Dermis microvascular lymphatic vessel endothelial cell (primary cell): ENCODE results near the gene RIMKLB. TPM values are rescaled to one million over a fixed set of nuclear protein-coding genes. Genes with fewer than 3 reads are reported as not detected.
"Not testable (repeated sequence)": the region's sequence is repeated elsewhere in the genome, so short reads cannot be mapped to it uniquely, and the experiment has no call there.

Experiments
- DNase-seq, 2 donors: peaks; one replicate each; pipeline versions ENCODE4 v3.0.0 to v3.0.0-alpha.2; 2010; ENCODE audit warnings: low read depth in 2 of 2
- total RNA-seq: library from RNA; depleted of rRNA; stranded (reverse); fragments of >200 nt; gene quantifications from 2 replicates; pipeline ENCODE4 v1.2.1, GENCODE V29; 2014

The RIMKLB gene
- total RNA-seq, 1 donor from 2014 or later = 31.8 TPM

GRCh38 chr12:8689681-8690080, 8.1 kb upstream of the RIMKLB start:
- DNase-seq = no peak

GRCh38 chr12:8692573-8692972, 5.2 kb upstream of the RIMKLB start:
- peak in 1 of 2 donors; percentile 88 for DNase-seq

- DNase-seq = no peak
Measured at GRCh38 chr12:8695116-8695515, 2.7 kb upstream of the RIMKLB start.

GRCh38 chr12:8696442-8697090, 1.2 kb upstream of the RIMKLB start:
- no peak for DNase-seq

GRCh38 chr12:8697120-8697475, 693 bp upstream of the RIMKLB start:
- peak; percentile 57 to 58 for DNase-seq

- peak in 1 of 2 donors; percentile 67 for DNase-seq
Measured at GRCh38 chr12:8698132-8698851, 501 bp downstream of the RIMKLB start.

DNA sequence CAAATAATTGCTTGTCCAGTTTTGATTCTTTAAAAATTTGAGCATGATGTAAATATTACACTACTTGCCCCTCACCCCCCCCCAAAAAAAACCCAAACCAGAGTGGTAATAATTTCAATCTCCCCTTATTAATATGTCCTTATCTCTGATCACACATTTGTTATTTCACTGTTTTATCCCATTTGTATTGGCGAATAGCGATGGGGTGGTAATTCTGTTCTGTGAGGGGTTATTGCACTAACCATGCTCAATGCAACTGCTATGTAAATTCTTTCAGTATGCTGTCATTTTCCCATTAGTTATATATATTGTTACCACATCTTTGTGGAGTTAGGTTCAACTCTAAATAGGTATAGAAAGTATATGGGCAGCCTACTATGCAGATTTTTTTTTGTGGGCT, 1.1 kb downstream of the RIMKLB start:
- peak in 1 of 2 donors; percentile 20 for DNase-seq

- DNase-seq = no peak
Measured at GRCh38 chr12:8699714-8700113, 1.9 kb downstream of the RIMKLB start.

DNA sequence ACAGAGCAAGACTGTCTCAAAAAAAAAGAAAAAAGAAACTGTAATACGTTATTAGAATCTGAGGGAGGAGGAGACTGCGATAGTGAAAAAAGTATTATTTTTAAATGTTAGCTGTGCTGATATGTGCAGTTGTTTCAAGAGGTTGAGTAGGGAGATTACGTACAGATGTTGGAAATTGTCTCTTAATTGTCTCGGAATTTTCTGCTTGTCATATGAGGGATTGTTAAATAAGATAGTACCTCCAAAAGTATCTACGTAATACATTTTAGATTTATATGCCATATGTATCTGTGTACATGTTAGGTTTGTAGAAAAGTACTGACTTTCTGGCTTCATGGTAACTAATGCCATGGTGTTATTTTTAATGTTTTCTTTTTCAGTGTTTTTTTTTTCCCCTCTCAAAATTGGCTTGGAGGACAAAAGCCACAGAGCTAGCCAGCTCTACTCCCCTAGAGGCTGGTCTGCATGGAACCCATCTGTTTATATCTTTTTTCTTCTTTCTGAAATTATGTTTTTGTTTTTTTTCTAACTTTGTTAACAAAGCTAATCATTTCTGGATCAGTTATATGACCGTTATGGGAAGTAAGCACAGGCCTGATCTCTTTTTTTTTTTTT, 3.4 kb downstream of the RIMKLB start:
- DNase-seq = no peak

GRCh38 chr12:8702159-8702558, 4.4 kb downstream of the RIMKLB start:
- DNase-seq = no peak

GRCh38 chr12:8709124-8709830, 11.5 kb downstream of the RIMKLB start:
- DNase-seq = peak; percentile 57 to 60

GRCh38 chr12:8712572-8712971, 14.8 kb downstream of the RIMKLB start:
- DNase-seq = peak in 1 of 2 donors; percentile 60

DNA sequence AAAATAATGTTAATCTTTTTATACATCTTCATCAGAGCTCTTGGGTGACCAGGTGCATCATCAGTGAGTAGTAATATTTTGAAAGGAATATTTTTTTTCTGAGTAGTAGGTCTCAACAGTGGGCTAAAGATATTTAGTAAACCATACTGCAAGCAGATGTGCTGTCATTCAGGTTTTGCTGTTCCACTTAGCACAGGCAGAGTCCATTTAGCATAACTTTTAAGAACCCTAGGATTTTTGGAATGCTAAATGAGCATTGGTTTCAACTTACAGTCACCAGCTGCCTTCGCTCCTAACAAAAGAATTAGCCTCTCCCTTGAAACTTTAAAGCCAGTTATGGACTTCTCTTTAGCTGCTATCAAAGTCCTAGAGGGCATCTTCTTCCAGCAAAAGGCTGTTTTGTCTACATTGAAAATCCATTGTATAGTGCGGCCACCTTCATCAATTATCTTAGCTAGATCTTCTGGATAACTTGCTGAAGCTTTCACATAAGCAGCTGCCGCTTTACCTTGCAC, 24.6 kb downstream of the RIMKLB start:
- DNase-seq = no peak

DNA sequence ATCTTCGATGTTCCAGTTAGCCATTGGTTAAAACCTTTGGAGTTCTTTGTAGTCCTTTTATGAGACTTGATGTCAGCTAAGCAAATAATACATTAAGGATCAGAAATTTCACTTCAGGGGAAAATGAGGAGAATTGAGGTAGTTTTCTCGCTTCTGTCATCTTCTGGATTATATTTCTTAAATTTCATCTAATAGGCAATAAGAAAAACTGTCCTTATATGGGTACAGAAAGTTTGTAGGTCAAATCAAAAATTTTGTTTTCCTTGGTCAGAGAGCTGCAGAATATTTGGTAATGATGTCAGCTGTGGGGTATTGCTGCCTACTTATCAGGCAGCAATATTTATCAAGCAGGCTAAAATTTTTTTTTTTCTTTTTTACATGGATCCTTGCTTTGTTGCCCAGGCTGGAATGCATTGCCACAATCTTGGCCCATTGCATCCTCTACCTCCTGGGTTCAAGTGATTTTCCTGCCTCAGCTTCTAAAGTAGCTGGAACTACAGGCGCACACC, 37.1 kb downstream of the RIMKLB start:
- no peak for DNase-seq

- no peak for DNase-seq
Measured at GRCh38 chr12:8742501-8742900, 44.7 kb downstream of the RIMKLB start.

DNA sequence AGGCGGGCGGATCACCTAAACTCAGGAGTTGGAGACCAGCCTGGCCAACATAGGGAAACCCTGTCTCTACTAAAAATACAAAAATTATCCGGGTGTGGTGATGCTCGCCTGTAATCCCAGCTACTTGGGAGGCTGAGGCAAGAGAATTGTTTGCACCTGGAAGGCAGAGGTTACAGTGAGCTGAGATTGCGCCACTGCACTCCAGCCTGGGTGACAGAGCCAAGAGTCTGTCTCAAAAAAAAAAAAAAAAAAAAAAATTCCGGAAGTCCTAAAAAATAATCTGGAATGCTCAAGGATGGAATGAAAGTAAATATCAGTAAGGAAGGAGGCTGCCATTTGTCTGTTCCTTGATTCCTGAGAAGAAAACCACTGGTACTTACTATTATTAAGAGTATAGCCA, 45.3 kb downstream of the RIMKLB start:
- DNase-seq = not testable (repeated sequence)

GRCh38 chr12:8745631-8746030, 47.8 kb downstream of the RIMKLB start:
- DNase-seq = not testable (repeated sequence)

DNA sequence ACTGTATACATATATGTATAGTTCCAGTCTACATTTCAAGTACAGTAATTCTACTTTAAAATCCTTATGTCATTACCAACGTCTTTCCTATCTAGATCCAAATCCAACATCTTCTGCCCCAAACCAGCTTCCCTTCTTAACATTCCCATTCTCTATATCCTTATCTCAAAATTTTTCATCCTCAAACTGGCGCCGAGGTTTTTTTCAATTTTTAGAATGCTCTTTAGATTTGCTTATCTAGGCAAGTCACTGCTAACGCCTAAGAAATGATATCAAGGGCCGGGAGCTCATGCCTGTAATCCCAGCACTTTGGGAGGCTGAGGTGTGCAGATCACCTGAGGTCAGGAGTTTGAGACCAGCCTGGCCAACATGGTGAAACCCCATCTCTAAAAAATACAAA, 48.3 kb downstream of the RIMKLB start:
- no peak for DNase-seq

DNA sequence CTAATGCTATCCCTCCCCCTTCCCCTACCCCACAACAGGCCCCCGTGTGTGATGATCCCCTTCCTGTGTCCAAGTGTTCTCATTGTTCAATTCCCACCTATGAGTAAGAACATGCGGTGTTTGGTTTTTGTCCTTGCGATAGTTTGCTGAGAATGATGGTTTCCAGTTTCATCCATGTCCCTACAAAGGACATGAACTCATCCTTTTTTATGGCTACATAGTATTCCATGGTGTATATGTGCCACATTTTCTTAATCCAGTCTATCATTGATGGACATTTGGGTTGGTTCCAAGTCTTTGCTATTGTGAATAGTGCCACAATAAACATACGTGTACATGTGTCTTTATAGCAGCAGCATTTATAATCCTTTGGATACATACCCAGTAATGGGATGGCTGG, 62.3 kb downstream of the RIMKLB start:
- not testable (repeated sequence) for DNase-seq

GRCh38 chr12:8762701-8763100, 64.9 kb downstream of the RIMKLB start:
- DNase-seq = not testable (repeated sequence)

DNA sequence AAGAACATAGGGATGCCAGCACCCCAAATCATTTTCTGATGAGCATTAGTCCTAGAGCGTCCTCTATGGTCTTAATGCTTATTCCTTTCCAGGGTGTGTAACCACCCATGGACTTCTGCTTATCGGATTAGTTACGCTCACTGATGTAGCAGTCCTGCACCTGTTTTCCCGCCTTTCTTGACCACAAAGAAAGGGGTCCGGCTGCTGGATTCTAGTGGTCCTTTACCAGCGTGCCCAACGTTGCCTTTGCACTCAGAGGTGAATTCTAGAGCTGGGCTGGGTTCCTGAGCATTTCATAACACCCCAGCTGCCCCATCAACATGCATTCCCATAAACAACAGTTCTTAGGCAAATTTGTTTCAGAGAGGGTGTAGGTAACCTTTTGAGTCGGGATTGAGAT, 68.3 kb downstream of the RIMKLB start:
- not testable (repeated sequence) for DNase-seq

DNA sequence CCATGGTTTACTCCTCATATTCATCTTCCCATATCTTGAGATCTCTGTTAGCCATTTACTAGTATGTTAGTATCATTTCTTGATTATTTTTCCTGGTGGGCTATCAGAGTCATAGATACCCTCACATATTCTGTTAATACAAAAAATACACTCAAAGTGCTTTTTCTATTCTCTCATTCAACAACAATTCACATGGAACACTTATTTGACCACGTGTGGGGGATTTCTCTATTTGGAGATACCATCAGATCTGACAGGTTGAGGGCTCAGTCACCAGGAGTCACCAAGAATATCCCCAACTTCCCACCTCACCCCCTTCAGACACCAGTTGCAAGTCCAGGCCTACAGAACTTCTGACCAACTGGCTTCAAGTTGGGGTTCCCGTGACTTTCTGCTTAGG, 72.7 kb downstream of the RIMKLB start:
- no peak for DNase-seq
